Ovary (tissue), 9 donors: Measurements from ENCODE around the gene SMIM23. TPM values are rescaled to one million over a fixed set of nuclear protein-coding genes. Genes with fewer than 3 reads are reported as not detected.

Experiments
- DNase-seq, 5 donors: peaks; one replicate each; pipeline ENCODE4 v3.0.0-alpha.2; 2019 to 2020
- H3K27ac ChIP-seq, 2 donors: fragments of 200-600 bp; one replicate each; pipeline versions ENCODE4 v1.5.1 to v1.8.0; 2019 to 2022
- H3K27me3 ChIP-seq: fragments of 200-600 bp; one replicate; pipeline ENCODE4 v1.8.0; 2022
- H3K36me3 ChIP-seq: fragments of 200-600 bp; sonication (generic); one replicate; pipeline ENCODE4 v1.5.1; 2019
- H3K4me1 ChIP-seq: one replicate; pipeline ENCODE4 v1.8.1; 2013; ENCODE audit warnings: mild to moderate bottlenecking, moderate library complexity; ENCODE audit not compliant: insufficient read depth
- H3K4me3 ChIP-seq: fragments of 200-600 bp; sonication (generic); one replicate; pipeline ENCODE4 v1.5.1; 2017
- H3K9me3 ChIP-seq, 2 donors: fragments of 200-600 bp in 1 of 2; sonication (generic) in 1 of 2; one replicate each; pipeline versions ENCODE4 v1.5.1 to v1.8.1; 2013 to 2019; ENCODE audit warnings: mild to moderate bottlenecking in 1 of 2, moderate library complexity in 1 of 2
- CTCF ChIP-seq, 3 donors: fragments of 450-650 bp in 2 of 3; fragments of 200-600 bp in 1 of 3; IDR thresholded peaks; one replicate each; pipeline versions ENCODE4 v1.5.1 to v1.8.0; 2016 to 2022; ENCODE audit warnings: antibody characterized with exemption in 3 of 3, mild to moderate bottlenecking in 1 of 3
- EP300 ChIP-seq: sonication (generic); formaldehyde crosslinking; IDR thresholded peaks from one replicate; pipeline ENCODE4 v1.6.1; 2017; ENCODE audit warnings: antibody characterized with exemption
- POLR2A ChIP-seq: fragments of 450-650 bp; IDR thresholded peaks from one replicate; pipeline ENCODE4 v1.6.1; 2017; ENCODE audit warnings: antibody characterized with exemption, mild to moderate bottlenecking, moderate library complexity
- WGBS, 3 donors: extraction: QIAGEN DNeasy Blood & Tissue Kit in 1 of 3; methylation state at CpG; one replicate each; pipeline versions ENCODE4 v1.1.5 to v1.1.7; 2013 to 2017; 5-methylcytosine and 5-hydroxymethylcytosine counted together
- intact Hi-C, 4 donors: fragments of 100-400 bp; cut with DNase I; formaldehyde crosslinking; loops; one replicate each; pipeline versions ENCODE4 v1.11.0 to v1.15.1; 2022 to 2023
- polyA plus RNA-seq, 2 donors: library from polyadenylated mRNA; stranded (reverse); fragments of 200-250 nt in 1 of 2; fragments of 350-450 nt in 1 of 2; fragmentation: Illumina TruSeq in 1 of 2; extraction: RNeasy Lipid Tissue Mini Kit (QIAGEN cat#74804) in 1 of 2; gene quantifications; one replicate each; pipeline ENCODE4 v1.2.3, GENCODE V29; 2013 to 2014
- total RNA-seq, 7 donors: library from RNA; depleted of rRNA in 2 of 7; stranded (reverse); fragments of >200 nt in 2 of 7; fragmentation: NEBNext Ultra II Directional in 3 of 7; extraction: Animal tissue kit (Norgen Biotek cat#: 25700) in 3 of 7; gene quantifications; one replicate each; pipeline versions ENCODE4 v1.1.0 to v1.2.4, GENCODE V29; 2016 to 2023
- donor health status: DM: no; HTN: no; CAD: no; lungs with moderate emphysema.
- donor health status: DM: no; HTN: no; CAD: no.
- donor health status: Bipolar disorder and iron deficiency.
- donor health status: DM: yes; HTN: yes; CAD: no.
- donor health status: DM: no; HTN: no; CAD: no.
- donor health status: DM: yes; HTN: yes; CAD: no.

SMIM23 gene
- total and polyA plus RNA-seq, 9 donors: not detected

- Histone ChIP-seq H3K4me3 (no peak overlapping the region), H3K4me1 (no peaks in the 10 kb centered on the region), H3K27ac (no peak overlapping the region), H3K27me3 (no peaks in the 10 kb centered on the region), H3K36me3 (no peaks in the 10 kb centered on the region), H3K9me3 (no peaks in the 10 kb centered on the region)
- intact Hi-C loops: no loop called here
- WGBS, 3 donors: 55 to 73% (median 67%) methylated on average over 4 of the region's 4 CpGs
- DNase-seq: no peak
- TF ChIP-seq EP300 (no peak), CTCF (IDR thresholded peaks at IDR 0.05) (no peak), POLR2A (no peak)
Measured at GRCh38 chr5:171805746-171806145, 20.1 kb downstream of the SMIM23 start.

GRCh38 chr5:171806976-171807747 lies 21.5 kb downstream of the SMIM23 start:
- Histone ChIP-seq H3K36me3 (no peaks in the 10 kb centered on the region), H3K4me3 (no peak overlapping the region), H3K4me1 (no peaks in the 10 kb centered on the region), H3K27me3 (no peaks in the 10 kb centered on the region), H3K9me3 (no peaks in the 10 kb centered on the region), H3K27ac (no peak overlapping the region)
- TF ChIP-seq EP300 (no peak), POLR2A (no peak), CTCF (IDR thresholded peaks at IDR 0.05) (no peak)
- WGBS, 3 donors: 24 to 35% (median 33%) methylated on average over 22 of the region's 22 CpGs
- no peak for DNase-seq
- intact Hi-C loops: no loop called here

- Histone ChIP-seq H3K27me3 (no peaks in the 10 kb centered on the region), H3K27ac (no peak overlapping the region), H3K36me3 (no peaks in the 10 kb centered on the region), H3K4me3 (no peak overlapping the region), H3K9me3 (no peaks in the 10 kb centered on the region), H3K4me1 (no peaks in the 10 kb centered on the region)
- DNase-seq: no peak
- 82 to 87% (median 85%) methylated on average over 4 of the region's 4 CpGs for WGBS, 3 donors
- intact Hi-C loops: no loop called here
- TF ChIP-seq CTCF (IDR thresholded peaks at IDR 0.05): no peak
- TF ChIP-seq EP300: no peak
- no peak for TF ChIP-seq POLR2A
Measured at GRCh38 chr5:171808453-171808852, 22.8 kb downstream of the SMIM23 start.

- TF ChIP-seq EP300 (no peak), CTCF (IDR thresholded peaks at IDR 0.05) (no peak), POLR2A (no peak)
- H3K4me3 ChIP-seq: no peak overlapping the region
- DNase-seq: no peak
- H3K27ac ChIP-seq: no peak overlapping the region
- no peaks in the 10 kb centered on the region for H3K4me1 ChIP-seq
- H3K36me3 ChIP-seq: no peaks in the 10 kb centered on the region
- H3K9me3 ChIP-seq: no peaks in the 10 kb centered on the region
- H3K27me3 ChIP-seq: no peaks in the 10 kb centered on the region
- intact Hi-C loops: no loop called here
Measured at GRCh38 chr5:171808951-171809350, 23.3 kb downstream of the SMIM23 start.
